C4-2B (cell line): Measurements from ENCODE around the gene MAML3.

Experiments used
- CTCF ChIP-seq: fragments of 450-650 bp; conservative IDR thresholded peaks from 2 replicates; pipeline ENCODE4 v1.5.1; 2017; ENCODE audit warnings: mild to moderate bottlenecking
- ZFX ChIP-seq: fragments of 450-650 bp; IDR thresholded peaks from 2 replicates; pipeline ENCODE4 v1.6.1; 2017

- TF ChIP-seq CTCF = no peak
- TF ChIP-seq ZFX = no peak
Measured at GRCh38 chr4:140176735-140177134, 22.8 kb upstream of the MAML3 start.
